ENCODE data around the gene GPC1. TPM values are rescaled to one million over a fixed set of nuclear protein-coding genes. Genes with fewer than 3 reads are reported as not detected.
A peak's percentile ranks its signal among the peaks of the same experiment; 100 is the strongest.

The GPC1 gene
- total and polyA plus RNA-seq, 2 experiments from 2014 or later = 9.0 to 46.2 TPM

- Histone ChIP-seq H3K9me2 (ENCODE audit: insufficient read depth) (no peaks in the 10 kb centered on the region), H3K36me3 (ENCODE audit: insufficient read depth) (no peaks in the 10 kb centered on the region), H3K27ac (ENCODE audit: low read depth) (no peak overlapping the region), H4K20me1 (replicated peaks; ENCODE audit: insufficient read depth) (no peaks in the 10 kb centered on the region), H3K4me3 (no peak overlapping the region), H3K79me2 (replicated peaks; ENCODE audit: insufficient read depth) (no peaks in the 10 kb centered on the region), H3K4me2 (no peak overlapping the region), H3K27me3 (ENCODE audit: insufficient read depth) (no peaks in the 10 kb centered on the region), H2AFZ (no peak overlapping the region), H3K4me1 (ENCODE audit: insufficient read depth) (no peaks in the 10 kb centered on the region), H3F3A (replicated peaks; ENCODE audit: low read depth) (no peaks in the 10 kb centered on the region)
- TF ChIP-seq ETS1 (IDR thresholded peaks at IDR 0.05) (no peak), ZNF462 (CRISPR knock-in tag; IDR thresholded peaks at IDR 0.05) (no peak), NANOG (IDR thresholded peaks at IDR 0.05; ENCODE audit: borderline replicate concordance) (no peak)
- no peak for DNase-seq (ENCODE audit: low spot score)
- no peaks in the 10 kb centered on the region for H3K27me3 Mint-ChIP-seq (ENCODE audit: insufficient read depth, low read depth, poor library complexity)
- ATAC-seq = peak; percentile 76
- H3K9me3 Mint-ChIP-seq = no peaks in the 10 kb centered on the region
- H3K4me3 Mint-ChIP-seq = no peak overlapping the region
- H3K4me1 Mint-ChIP-seq = peaks cover 2% of the 10 kb centered on the region; the same call in 1 of the 3 replicates
- H3K27ac Mint-ChIP-seq = no peak overlapping the region
- H3K36me3 Mint-ChIP-seq (ENCODE audit: low read depth) = no peaks in the 10 kb centered on the region; the same call in 2 of the 3 replicates
Measured at GRCh38 chr2:240412211-240412861, 23.1 kb upstream of the GPC1 start.
